DND-41 (cell line): ENCODE results near the gene PRCP.

ENCODE experiments used
- ATAC-seq: fragments of 200-7000 bp; cut with Tn5 transposase; 3 replicates; pipeline ENCODE4 v1.9.1; 2021; ENCODE audit warnings: low read depth; ENCODE audit not compliant: insufficient read depth
- DNase-seq: peaks from one replicate; pipeline ENCODE4 v3.0.0-alpha.2; 2020
- H2AFZ ChIP-seq: 2 replicates; pipeline ENCODE4 v1.6.0; 2012; ENCODE audit warnings: low read depth, low read length
- H3K27ac ChIP-seq: 2 replicates; pipeline ENCODE4 v1.5.1; 2012; ENCODE audit warnings: low read length, inconsistent platforms
- H3K27me3 ChIP-seq: fragments of 200-600 bp; sonication (generic); 2 replicates; pipeline ENCODE4 v1.6.0; 2012; ENCODE audit warnings: low read length, mild to moderate bottlenecking, inconsistent platforms; ENCODE audit not compliant: insufficient read depth, poor library complexity
- H3K36me3 ChIP-seq: 2 replicates; pipeline ENCODE4 v1.5.1; 2012; ENCODE audit warnings: low read length, inconsistent platforms; ENCODE audit not compliant: insufficient read depth
- H3K4me1 ChIP-seq: 2 replicates; pipeline ENCODE4 v1.5.1; 2012; ENCODE audit warnings: mild to moderate bottlenecking, low read length; ENCODE audit not compliant: insufficient read depth
- H3K4me2 ChIP-seq: 2 replicates; pipeline ENCODE4 v1.6.0; 2012; ENCODE audit warnings: mild to moderate bottlenecking, moderate library complexity, low read length, inconsistent platforms; ENCODE audit not compliant: insufficient read depth
- H3K4me3 ChIP-seq, 2 experiments: fragments of 200-600 bp in 1 of 2; shearing (Covaris generic) in 1 of 2; 2 replicates each; pipeline ENCODE4 v1.5.1; 2012 to 2016; ENCODE audit warnings: inconsistent platforms in 2 of 2, low read length in 2 of 2, mild to moderate bottlenecking in 2 of 2, low read depth in 1 of 2, moderate library complexity in 1 of 2
- H3K79me2 ChIP-seq: 2 replicates; pipeline ENCODE4 v1.6.0; 2012; ENCODE audit warnings: low read length, inconsistent platforms; ENCODE audit not compliant: insufficient read depth
- H3K9ac ChIP-seq: 2 replicates; pipeline ENCODE4 v1.6.0; 2012; ENCODE audit warnings: low read depth, mild to moderate bottlenecking, inconsistent platforms, low read length, moderate library complexity
- H3K9me3 ChIP-seq: 2 replicates; pipeline ENCODE4 v1.5.1; 2012; ENCODE audit warnings: low read length, moderate library complexity, mild to moderate bottlenecking, inconsistent platforms; ENCODE audit not compliant: insufficient read depth, severe bottlenecking
- H4K20me1 ChIP-seq: 2 replicates; pipeline ENCODE4 v1.6.0; 2012; ENCODE audit warnings: low read length; ENCODE audit not compliant: insufficient read depth
- CTCF ChIP-seq: IDR thresholded peaks from 2 replicates; pipeline ENCODE4 v1.5.1; 2012; ENCODE audit warnings: borderline replicate concordance, low read length, moderate library complexity, mild to moderate bottlenecking; ENCODE audit not compliant: poor library complexity, severe bottlenecking; ENCODE audit errors: extremely low read depth
- EZH2 ChIP-seq: IDR thresholded peaks from 3 replicates; pipeline ENCODE4 v1.6.1; 2012; ENCODE audit warnings: borderline replicate concordance, low read depth, mild to moderate bottlenecking, moderate library complexity, low read length, inconsistent platforms; ENCODE audit not compliant: severe bottlenecking

The PRCP gene

GRCh38 chr11:82823647-82824619, 76.3 kb downstream of the PRCP start:
- Histone ChIP-seq H2AFZ (no peak overlapping the region), H3K4me1 (no peaks in the 10 kb centered on the region), H3K9me3 (no peaks in the 10 kb centered on the region), H3K27me3 (no peaks in the 10 kb centered on the region), H3K4me2 (no peak overlapping the region), H3K79me2 (no peaks in the 10 kb centered on the region), H3K9ac (no peak overlapping the region), H3K36me3 (no peaks in the 10 kb centered on the region), H3K4me3 (no peak overlapping the region), H3K27ac (no peak overlapping the region), H4K20me1 (no peaks in the 10 kb centered on the region)
- TF ChIP-seq EZH2: no peak
- TF ChIP-seq CTCF: no peak
- no peak for ATAC-seq
- no peak for DNase-seq

GRCh38 chr11:82818409-82819043, 81.7 kb downstream of the PRCP start:
- Histone ChIP-seq H3K79me2 (no peaks in the 10 kb centered on the region), H3K27me3 (peaks cover 6% of the 10 kb centered on the region), H3K4me1 (no peaks in the 10 kb centered on the region), H4K20me1 (no peaks in the 10 kb centered on the region), H3K36me3 (no peaks in the 10 kb centered on the region), H3K9ac (no peak overlapping the region), H3K4me3 (no peak overlapping the region), H3K27ac (no peak overlapping the region), H3K9me3 (no peaks in the 10 kb centered on the region), H3K4me2 (no peak overlapping the region), H2AFZ (no peak overlapping the region)
- DNase-seq (no peak), ATAC-seq (no peak)
- TF ChIP-seq CTCF (no peak), EZH2 (no peak)

- Histone ChIP-seq H4K20me1 (no peaks in the 10 kb centered on the region), H3K9ac (no peak overlapping the region), H3K79me2 (no peaks in the 10 kb centered on the region), H3K4me2 (no peak overlapping the region), H3K36me3 (no peaks in the 10 kb centered on the region), H3K4me3 (no peak overlapping the region), H3K9me3 (no peaks in the 10 kb centered on the region), H3K4me1 (no peaks in the 10 kb centered on the region), H3K27ac (no peak overlapping the region), H3K27me3 (peaks cover 6% of the 10 kb centered on the region), H2AFZ (no peak overlapping the region)
- TF ChIP-seq EZH2 (no peak), CTCF (no peak)
- DNase-seq (no peak), ATAC-seq (no peak)
These were observed 84.8 kb downstream of the PRCP start for GRCh38 chr11:82815406-82815805.
